ENCODE results near the gene AKAP13.

The AKAP13 gene

DNA sequence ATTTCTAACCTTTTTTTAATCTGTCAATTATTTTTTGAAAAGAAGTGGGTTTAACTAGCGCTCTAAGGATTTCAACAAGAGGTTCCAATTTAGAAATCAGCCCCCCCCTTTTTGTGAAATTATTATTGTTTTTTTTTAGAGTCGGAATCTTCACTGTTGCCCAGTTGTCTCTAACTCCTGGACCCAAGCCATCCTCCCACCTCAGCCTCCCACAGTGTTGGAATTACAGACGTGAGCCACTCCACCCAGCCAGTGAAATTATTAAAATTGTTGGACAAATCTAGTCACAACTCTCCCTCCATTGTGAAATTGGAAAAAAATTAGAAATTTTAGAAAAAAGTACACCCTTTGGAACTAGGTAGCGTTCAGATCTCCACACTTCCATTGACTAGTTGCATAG, 2.5 kb downstream of the AKAP13 start:
- intact Hi-C loops (cut with DNase I): no loop called here

DNA sequence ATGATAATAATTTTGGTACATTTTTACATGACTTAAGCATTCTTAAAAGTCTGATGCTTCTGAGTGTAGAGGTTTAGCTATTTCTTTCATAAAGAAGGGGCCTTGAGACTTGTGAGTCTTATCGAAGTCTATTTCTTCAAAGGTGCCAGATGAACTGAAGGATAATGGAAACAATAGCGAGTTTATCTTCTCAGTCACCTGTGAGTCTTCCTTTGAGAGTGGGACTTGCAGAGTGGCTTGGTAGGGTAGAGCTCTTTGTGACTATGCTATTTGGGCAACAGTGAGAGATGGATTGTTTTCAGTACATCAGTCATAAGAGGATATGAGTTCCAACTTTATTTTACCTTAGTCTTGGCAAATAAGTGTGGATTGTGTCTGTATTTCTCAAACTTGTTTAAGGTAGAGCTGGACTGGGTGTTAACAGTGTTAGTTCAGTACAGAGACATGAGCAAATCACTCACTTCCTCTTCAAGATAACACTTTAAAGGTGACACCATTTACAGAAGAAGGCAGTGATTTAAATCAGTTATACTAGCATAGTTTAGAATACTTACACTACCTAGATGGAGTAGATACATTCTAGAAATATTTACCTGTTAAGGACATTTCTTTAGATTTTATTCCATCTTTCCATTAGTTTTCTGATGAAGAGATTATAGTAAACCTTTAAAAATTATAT, 3.2 kb downstream of the AKAP13 start:
- DNase-seq: no peak
- intact Hi-C loops (cut with DNase I): no loop called here

More for the DNA sequence above, 2.5 kb downstream of the AKAP13 start:
- no peak for DNase-seq

DNA sequence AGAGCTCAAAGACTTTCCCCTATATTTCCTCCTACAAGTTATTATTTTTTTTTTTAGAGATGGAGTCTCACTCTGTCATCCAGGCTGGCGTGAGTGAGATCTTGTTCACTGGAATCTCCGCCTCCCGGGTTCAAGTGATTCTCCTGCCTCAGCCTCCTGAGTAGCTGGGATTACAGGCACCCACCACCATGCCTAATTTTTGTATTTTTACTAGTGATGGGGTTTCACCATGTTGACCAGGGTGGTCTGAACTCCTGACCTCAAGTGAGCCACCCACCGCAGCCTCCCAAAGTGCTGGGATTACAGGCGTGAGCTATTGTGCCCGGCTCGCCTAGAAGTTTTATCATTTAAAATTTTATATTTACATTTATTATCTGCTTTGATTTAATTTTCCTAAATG, 5.9 kb downstream of the AKAP13 start:
- DNase-seq: no peak
- intact Hi-C loops (cut with DNase I): no loop called here

DNA sequence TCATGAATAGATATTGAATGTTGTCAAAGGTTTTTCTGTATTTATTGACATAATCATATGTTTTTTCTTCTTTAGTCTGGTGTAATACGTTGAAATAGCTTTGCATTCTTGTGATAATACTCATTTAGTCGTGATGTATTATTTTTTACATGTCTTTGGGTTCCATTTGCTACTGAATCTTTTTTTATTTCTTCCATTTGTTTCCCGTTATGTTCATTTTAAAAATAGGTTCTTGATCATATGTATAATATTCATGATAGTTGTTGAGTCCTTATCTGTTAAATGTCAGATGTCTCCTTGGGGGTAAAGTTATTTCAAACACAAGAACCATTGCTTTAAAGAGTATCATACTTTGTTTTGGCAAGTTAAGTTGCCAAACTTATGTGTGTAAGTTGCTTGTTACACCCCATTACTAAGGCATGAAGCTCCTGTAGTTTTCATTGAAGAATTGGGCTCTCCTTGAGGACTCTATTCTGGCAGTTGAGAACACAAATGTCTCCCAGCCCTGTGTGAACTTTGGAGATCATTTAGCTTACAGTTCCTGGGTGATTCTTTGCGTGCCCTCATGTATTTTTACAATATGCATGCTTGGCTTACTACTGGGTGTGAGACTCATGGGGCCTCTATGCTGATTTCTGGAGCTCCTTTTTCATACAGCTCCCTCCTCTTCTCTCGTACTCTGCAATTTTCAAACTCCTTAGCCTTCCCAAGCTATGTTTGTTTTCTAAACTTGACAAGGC, 8.3 kb downstream of the AKAP13 start:
- no peak for DNase-seq
- intact Hi-C loops (cut with DNase I): no loop called here

DNA sequence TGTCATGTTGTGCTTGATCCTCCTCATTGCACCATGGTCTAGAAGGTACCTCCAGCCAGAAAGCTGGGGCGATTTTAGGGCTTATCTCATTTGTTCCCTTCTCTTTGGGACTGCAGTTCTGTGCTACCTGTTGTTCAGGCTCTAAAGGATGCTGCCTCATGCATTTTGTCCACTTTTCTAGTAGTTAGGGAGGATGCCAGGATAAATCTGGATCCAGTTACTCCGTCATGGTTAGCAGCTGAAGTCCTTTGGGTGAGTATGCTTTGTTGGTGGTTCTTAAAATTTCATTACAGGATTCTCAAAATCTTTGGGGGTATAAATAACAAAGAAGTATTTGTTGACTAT, 8.9 kb downstream of the AKAP13 start:
- intact Hi-C loops (cut with DNase I): no loop called here
- DNase-seq: no peak

DNA sequence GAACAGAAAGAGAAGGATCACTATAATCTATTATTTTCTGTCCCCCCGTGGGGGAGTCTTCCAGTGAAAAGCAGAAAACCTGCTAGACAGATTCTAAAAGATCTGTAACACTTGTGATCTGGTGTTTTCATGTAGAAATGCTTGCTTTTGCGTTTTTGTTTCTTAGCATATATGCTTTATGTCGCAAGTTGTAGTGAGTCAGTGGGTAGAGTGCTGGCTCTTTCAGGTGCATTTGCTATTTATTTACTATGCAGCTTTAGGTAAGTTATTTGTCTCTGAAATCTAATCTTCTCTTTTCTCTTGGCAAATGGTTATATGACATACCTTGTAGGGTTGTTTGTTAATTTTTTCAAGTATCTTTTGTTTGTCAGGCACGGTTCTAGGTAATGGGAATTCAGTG, 9.4 kb downstream of the AKAP13 start:
- DNase-seq: no peak
- intact Hi-C loops (cut with DNase I): no loop called here

DNA sequence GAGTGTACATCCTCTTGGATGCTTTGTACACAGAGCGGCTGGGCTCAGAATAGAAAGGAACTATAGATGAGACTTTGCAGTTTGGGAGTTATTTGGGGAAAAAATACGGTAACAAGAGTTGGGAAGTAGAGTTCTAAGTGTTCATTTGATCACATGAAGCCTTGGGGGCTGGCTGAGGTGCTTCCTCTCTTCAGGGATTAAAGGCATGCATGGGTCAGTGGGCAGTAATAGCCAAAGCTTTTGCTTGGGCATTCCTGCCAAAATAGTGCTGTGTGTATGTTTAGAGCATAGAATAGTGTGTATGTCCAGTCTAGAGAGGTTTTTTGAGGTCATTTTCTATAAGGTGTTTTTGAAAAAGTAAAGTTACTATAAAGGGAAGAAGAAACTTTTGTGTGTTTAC, 12.8 kb downstream of the AKAP13 start:
- intact Hi-C loops (cut with DNase I): no loop called here
- no peak for DNase-seq

DNA sequence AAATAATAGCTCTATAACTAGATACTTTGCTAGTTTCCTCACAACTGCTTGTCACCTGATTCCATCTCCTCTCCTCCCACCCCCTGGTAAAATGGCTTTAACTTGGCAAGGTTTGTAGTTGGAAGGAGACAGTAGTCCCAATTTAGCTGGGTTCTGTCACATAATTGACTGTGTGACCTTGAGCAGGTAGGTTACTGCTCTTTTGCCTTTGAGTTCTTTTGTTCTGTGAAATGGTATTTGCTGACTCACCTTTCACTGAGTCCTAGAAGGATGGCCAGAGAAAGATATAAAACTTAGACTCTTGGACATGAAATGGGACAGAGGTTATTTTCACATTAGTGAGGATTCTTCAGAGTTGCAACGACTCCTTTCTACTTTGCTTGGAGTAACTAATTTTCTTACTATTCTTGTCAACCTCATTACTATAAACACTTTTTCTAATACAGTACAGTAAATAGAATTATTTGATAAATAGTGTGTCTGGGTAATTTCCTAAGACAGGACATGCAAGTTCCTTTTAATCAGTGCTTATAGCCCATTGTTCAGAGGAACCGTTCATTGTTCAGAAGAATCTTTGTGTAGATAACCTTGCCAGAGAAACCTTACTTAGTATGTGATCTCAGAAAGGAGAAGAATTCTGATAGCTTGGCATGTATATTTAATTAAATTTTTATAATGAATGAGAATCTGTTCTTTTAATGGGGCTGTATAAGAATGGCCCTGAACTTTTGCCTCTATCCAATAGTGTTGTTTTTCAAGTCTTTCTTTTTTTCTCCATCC, 14.3 kb downstream of the AKAP13 start:
- no peak for DNase-seq
- intact Hi-C loops (cut with DNase I): no loop called here

DNA sequence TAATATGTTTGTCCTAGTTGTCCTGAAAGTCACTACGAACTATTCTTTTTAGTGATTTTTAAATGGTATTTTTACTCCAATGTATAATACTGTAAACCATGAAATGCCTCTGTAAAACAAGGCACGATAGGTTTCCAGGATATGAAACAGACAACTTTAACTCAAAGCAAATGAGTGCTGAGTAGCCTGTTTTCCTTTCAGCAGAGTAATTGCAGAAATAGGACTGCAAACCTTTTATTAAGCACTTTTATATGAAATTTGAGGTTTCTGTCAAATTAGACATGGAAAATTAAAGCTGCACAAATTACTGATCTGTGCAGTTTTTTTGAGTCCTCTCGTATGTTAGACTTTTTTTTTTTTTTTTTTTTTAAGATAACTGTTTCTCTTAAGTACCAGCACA, 16.2 kb downstream of the AKAP13 start:
- intact Hi-C loops (cut with DNase I): no loop called here
- DNase-seq: no peak

DNA sequence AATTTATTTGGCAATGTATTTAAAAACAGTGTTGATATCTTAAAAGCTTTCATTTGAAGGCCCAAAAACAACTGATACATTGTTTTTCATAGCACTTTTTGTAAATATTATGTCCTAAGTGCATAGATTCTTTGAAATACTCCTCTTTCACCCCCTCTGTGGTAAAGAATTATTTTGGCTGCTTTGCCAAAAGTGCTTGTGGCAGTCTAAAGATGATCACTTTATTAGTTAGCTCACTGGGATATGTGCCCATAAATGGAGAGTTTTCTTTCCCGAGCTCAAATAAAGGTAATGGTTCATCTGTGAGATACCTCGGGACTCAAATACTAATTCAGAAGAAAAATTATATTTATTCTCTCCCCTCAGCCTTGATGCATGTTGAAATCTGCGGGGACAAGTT, 16.7 kb downstream of the AKAP13 start:
- intact Hi-C loops (cut with DNase I): no loop called here
- DNase-seq: no peak

DNA sequence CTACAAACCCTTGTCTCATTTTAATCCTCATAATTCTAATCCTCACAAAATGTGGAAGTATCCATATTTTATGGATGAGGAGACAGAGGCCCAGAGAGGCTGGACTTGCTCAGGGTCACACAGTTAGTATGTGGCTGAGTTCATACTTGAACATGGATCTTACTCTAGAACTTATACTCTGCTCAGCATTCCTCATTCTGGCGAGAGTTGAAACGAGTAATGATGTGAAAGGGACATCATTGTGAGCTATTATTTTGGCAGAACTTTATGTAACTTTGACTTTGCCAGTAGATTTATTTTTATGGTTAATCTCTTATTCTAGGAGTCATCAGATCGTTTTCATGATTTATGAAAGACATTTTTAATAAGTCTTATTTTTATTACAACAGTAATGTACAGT, 17.5 kb downstream of the AKAP13 start:
- intact Hi-C loops (cut with DNase I): no loop called here

DNA sequence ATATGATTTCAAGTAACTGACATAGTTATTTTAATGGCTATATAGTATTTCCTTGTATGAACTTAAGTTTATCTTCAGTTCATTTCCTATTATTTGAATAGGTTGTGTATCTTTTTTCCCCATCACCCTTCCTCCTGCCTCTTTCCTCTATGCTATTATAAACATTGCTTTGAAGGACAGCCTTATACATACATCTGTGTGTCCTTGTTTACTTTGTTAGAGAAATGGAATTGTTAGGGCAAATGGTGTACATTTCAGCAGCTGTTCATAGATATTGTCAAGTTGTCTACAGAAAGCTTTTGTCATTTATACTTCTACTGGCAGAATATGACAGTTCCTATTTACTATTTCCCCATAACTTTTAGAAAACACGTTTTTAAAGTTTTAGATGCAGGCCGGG, 18.4 kb downstream of the AKAP13 start:
- intact Hi-C loops (cut with DNase I): no loop called here
- no peak for DNase-seq

More for the DNA sequence above, 17.5 kb downstream of the AKAP13 start:
- DNase-seq: no peak

DNA sequence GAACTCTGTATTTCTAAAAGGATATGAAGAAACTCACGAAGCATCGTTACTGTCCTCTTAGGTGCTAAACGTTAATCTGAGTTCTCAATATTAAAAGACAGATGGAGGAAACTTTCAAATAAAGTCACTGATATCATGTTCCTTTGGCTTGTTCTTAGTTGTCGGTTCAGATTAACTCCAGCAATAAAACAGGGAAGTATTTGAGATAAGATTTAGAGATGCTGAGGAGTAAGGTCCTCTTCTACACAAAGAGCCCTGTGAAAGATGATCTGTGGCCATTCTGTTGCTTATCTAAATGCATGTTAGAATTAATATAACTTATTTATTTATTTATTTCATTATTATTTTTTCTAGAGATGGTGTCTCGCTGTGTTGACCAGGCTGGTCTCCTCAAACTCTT, 19.2 kb downstream of the AKAP13 start:
- intact Hi-C loops (cut with DNase I): no loop called here
- DNase-seq: no peak

DNA sequence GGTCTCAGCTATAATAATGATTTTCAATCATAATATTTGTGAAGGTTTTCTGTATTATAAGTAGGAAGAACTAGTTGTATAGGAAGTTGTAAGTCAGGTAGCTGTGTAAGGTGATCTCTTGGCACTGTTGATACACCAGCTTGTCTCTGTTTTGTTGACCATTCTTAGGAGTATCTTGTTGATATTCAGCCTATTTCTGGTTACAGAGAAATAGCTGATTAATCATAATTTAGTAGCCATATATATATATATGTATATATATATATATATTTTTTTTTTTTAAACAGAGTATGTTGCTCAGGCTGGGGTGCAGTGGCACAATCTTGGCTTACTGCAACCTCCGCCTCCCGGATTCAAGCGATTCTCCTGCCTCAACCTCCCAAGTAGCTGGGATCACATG, 20.2 kb downstream of the AKAP13 start:
- intact Hi-C loops (cut with DNase I): no loop called here
- DNase-seq: no peak

DNA sequence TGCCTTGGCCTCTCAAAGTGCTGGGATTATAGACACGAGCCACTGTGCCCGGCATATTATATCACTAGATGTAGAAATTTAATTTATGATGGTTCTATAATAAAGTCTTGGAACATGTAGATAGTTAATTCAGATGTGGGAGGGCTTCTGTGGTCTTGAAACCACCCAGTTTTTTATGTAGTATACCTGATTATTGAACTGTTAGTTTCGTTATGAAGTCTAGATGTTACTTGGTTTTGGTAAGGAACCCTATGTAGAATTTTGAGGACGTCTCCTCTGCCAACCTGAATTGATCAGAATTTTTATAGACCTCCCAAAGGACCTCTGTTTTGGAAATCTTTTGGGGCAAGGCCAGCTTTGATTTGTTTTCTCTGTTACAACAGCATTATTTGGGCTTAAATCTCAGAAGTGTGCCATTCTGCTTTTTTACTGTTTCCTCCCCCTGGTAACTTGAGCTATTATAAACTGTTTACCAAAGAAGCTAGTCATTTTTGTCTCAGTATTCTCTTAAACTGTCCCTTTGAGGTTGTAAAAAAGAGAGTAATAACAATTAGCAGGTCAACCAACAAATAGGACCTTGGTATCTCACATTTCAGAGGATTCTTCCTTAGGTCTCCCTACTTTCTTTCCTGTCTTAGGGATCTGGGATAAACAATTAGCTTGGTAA, 20.8 kb downstream of the AKAP13 start:
- DNase-seq: no peak
- intact Hi-C loops (cut with DNase I): no loop called here

DNA sequence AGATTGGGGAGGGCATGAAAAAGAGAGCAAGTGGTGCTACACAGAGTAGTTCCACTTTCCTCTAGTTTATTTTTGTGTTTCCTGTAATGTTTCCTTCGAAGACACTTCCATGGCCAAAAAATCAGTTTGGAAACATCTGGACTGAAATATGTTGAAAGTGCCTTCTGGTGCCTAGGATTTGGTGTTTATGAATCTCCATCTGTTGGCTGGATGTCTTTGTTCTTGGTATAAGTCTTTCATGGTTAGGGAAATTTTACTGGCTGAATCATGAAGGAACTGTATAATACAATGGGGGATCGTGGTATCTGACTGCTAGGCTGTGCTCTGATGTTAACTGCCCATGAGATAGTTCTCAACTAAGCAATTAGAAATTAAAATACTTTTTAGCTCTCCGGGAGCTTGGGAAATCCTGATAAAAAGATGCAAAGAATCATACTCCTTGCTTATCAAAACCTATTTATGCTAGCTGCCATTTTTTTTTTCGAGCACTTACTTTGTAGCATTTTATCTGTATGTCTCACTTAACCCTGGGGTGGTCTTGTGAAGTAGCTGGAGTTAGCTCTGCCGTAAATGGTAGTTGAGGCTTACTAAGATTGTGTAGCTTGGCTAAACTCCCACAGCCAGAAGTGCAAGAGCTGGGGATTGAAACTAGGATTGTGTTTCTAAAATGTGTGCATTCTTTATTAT, 21.9 kb downstream of the AKAP13 start:
- intact Hi-C loops (cut with DNase I): no loop called here
- no peak for DNase-seq

DNA sequence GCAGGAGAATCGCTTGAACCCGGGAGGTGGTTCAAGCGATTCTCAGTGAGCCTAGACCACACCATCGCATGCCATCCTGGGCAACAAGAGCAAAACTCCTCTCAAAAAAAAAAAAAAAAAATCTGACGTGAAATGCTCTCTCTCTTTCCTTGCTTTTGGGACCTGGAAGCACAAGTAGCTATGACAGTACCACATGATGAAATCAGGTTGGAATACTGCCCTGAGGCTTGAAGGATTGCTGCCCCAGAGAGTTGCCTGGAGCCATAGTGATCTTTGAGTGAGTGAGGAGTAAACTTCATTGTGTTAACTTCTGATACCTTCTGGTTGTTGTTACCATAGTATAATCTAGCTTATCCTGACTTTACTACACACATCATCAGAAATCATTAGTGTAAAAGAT, 23.3 kb downstream of the AKAP13 start:
- DNase-seq: no peak
- intact Hi-C loops (cut with DNase I): no loop called here

DNA sequence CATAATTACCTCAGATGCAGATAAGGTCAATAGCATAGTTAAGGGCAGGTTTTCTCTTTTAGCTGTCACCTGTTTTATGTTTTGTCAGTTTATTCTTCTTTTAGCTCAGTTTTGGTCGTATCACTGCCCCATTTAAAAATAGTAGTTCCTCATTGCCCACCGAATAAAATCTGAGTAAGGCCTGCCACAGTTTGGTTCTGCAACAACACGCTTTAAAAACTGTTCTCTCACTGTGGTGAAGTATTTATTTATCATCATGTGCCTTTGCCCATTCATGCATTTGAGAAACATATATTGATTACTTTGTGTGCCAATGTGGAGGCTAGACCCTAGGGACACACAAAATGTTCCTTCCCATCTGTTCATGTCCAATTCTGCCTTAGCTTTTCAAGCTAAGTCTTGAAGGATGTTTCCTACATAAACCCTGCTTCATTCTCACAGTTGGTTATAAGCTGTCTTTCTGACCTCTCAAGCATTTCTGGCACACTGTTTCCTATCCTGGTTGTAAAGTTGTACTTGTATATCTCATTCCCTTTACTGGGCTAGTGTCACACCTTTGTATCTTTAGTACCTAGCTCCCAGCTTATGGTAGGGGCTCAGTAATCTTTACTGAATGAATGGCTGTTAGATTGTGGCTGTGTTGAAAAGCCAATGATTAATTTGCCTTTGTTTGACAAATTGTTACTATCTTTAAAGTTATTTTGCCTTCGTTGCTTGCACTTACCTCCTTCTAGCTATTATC, 23.9 kb downstream of the AKAP13 start:
- DNase-seq: no peak
- intact Hi-C loops (cut with DNase I): no loop called here

DNA sequence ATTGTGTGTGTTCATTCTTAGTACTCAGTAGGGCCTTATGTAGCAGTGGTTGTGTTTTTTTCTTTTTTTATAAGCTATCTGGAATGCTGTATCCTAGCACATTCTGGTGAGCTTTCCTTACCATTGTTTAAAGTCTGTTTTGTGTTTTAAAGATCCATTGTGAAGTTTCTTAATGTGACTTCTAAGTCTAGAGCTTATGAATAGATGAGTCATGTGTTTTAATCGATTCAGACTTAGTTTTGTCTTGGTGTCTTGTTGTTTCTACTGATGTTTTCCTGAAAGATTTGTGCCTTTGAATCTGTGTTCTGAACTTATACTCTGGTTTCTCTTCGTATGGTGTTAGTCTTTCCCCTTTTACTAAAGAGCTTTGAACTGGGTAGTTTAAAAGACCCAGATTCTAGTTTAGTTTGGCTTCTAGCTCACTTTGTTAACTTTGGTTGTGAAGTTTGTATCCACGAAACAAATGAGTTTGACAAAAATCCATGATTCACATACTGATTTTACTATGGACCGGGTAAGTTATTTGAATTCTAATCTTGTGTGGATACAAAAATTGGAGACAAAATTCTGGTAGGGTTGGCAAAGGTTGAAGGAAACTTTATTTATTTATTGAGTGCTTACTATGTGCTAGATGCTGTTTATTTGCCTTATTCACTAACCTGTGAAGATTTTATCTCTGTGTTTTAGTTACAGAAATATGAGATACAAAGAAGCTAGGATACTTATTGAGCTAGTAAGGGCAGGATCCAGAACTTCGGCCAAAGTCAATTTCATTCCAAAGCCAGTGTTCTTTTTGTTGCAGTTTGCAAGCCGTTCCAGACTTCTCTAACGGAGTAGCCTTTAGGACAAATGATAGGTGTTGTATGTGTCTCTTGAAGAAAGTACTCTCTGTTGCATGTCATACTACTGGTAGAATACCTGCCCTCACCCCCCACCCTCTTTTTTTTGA, 24.8 kb downstream of the AKAP13 start:
- intact Hi-C loops (cut with DNase I): no loop called here

More for the DNA sequence above, 24.8 kb downstream of the AKAP13 start:
- no peak for DNase-seq

All from posterior cingulate gyrus (tissue), 11 donors.